PFSK-1 (cell line): ENCODE data around the gene CER1.

Source experiments
- FOXP2 ChIP-seq: optimal IDR thresholded peaks from 2 replicates; pipeline ENCODE3; 2011; ENCODE audit warnings: borderline replicate concordance, control low read depth, inconsistent platforms; ENCODE audit not compliant: insufficient read depth; ENCODE audit errors: extremely low read length, extremely low read depth
- POLR2AphosphoS5 ChIP-seq: IDR thresholded peaks from 2 replicates; pipeline ENCODE4 v1.6.1; 2012; ENCODE audit warnings: low read depth, mild to moderate bottlenecking, control low read depth, low read length, moderate library complexity
- SIN3A ChIP-seq: IDR thresholded peaks from 2 replicates; pipeline ENCODE4 v1.6.1; 2012; ENCODE audit warnings: mild to moderate bottlenecking, low read length, moderate library complexity, borderline replicate concordance; ENCODE audit not compliant: insufficient read depth
- TAF1 ChIP-seq: IDR thresholded peaks from 2 replicates; pipeline ENCODE4 v1.6.1; 2012; ENCODE audit warnings: low read length, control low read depth, borderline replicate concordance; ENCODE audit not compliant: insufficient read depth
- TF ChIP-seq, protein P1 (sequence below), 2 experiments: IDR thresholded peaks; 2 replicates each; pipeline versions ENCODE4 v1.6.1 to v1.8.0; 2011 to 2012; ENCODE audit warnings: low read depth in 2 of 2, low read length in 2 of 2, control low read depth in 1 of 2, inconsistent platforms in 1 of 2, mild to moderate bottlenecking in 1 of 2, moderate library complexity in 1 of 2; ENCODE audit not compliant: insufficient read depth in 1 of 2

The CER1 gene

DNA sequence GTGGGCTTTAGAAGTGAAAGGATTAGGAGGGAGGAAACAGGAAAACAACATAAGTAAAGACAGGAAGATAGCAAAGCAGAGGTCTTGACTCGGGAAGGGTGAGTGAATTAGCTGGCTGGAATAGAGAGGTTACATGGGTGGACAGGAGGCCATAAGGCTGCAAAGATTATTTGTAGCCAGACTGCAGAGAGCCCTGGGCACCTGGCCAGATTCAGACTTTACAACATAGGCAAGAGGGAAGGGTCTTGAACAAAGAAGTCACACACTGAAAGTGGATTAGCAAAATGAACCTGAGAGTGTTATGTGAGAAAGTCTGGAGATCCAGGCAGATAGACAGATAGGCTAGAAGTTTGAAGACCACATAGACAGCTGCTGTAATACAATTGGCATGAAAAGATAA lies 29.7 kb upstream of the CER1 start:
- TF ChIP-seq SIN3A (no peak), TAF1 (no peak), FOXP2 (no peak), POLR2AphosphoS5 (no peak)
- TF ChIP-seq, protein P1, sequence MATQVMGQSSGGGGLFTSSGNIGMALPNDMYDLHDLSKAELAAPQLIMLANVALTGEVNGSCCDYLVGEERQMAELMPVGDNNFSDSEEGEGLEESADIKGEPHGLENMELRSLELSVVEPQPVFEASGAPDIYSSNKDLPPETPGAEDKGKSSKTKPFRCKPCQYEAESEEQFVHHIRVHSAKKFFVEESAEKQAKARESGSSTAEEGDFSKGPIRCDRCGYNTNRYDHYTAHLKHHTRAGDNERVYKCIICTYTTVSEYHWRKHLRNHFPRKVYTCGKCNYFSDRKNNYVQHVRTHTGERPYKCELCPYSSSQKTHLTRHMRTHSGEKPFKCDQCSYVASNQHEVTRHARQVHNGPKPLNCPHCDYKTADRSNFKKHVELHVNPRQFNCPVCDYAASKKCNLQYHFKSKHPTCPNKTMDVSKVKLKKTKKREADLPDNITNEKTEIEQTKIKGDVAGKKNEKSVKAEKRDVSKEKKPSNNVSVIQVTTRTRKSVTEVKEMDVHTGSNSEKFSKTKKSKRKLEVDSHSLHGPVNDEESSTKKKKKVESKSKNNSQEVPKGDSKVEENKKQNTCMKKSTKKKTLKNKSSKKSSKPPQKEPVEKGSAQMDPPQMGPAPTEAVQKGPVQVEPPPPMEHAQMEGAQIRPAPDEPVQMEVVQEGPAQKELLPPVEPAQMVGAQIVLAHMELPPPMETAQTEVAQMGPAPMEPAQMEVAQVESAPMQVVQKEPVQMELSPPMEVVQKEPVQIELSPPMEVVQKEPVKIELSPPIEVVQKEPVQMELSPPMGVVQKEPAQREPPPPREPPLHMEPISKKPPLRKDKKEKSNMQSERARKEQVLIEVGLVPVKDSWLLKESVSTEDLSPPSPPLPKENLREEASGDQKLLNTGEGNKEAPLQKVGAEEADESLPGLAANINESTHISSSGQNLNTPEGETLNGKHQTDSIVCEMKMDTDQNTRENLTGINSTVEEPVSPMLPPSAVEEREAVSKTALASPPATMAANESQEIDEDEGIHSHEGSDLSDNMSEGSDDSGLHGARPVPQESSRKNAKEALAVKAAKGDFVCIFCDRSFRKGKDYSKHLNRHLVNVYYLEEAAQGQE (IDR thresholded peaks at IDR 0.05; ENCODE audit: insufficient read depth in 1 of 2, low read depth in 2 of 2, low read length in 2 of 2): no peak

DNA sequence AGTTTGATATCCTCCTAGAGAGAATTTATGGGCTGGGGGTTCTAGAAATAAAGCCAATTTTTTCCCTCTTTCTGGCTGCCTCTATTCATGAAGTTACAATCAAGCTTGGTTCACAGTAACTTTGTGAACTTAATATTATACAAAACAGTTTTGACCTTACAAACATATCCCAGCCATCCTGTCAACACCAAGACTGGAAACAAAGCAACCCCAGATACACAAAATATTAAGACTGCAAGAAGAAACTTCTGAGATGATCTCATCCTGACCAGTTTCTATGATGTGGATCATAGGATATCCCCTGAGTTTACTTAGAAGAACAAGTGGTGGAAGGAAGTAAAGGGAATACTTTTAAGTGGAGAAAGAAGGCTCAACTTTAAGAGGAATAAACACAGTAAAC lies 28.3 kb upstream of the CER1 start:
- TF ChIP-seq, protein P1 (IDR thresholded peaks at IDR 0.05; ENCODE audit: insufficient read depth in 1 of 2, low read depth in 2 of 2, low read length in 2 of 2): no peak
- TF ChIP-seq FOXP2 (no peak), SIN3A (no peak), TAF1 (no peak), POLR2AphosphoS5 (no peak)

DNA sequence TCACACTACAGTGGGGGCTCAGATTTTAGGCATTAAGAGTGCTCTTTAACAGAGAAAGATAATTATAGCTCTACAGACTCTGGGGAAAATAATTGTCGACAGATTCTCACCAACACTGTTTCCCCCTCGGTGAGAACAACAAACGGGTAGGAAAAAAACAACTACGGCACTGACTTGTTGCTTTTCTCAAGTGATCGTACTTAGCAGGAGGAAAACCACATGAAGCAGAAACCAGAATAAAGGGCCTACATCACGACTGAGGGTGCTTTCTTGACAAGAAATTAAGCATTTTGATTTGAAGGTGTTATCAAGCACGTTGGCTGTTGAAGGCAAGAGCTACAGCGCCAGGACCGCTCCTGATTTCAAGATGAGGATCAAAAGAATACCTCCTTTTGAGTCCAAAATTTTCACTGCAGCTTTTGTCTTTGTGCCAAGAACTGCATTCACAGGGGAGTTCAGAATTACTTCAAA lies 27.2 kb upstream of the CER1 start:
- TF ChIP-seq, protein P1 (IDR thresholded peaks at IDR 0.05; ENCODE audit: insufficient read depth in 1 of 2, low read depth in 2 of 2, low read length in 2 of 2): no peak
- TF ChIP-seq POLR2AphosphoS5: no peak
- no peak for TF ChIP-seq SIN3A
- no peak for TF ChIP-seq FOXP2
- TF ChIP-seq TAF1: no peak

DNA sequence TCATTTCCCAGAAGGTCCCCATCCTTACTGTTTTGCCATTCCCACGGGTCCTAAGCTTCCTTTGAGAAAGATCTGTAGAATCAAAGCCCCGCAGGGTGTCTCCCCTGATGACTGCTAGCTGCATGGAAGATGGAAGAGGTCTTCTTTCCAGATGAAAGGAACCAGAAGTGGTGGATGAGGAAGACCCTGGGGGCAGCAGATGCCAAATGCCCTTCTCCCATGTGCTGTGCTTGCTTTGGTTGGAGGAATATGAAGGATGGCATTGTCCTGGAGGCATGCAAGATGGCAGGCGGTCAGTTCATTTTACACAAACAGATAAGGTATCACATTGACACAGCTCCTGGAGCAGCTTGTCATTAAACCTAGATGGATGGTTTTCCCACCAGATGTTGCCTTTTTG lies 25.8 kb upstream of the CER1 start:
- TF ChIP-seq SIN3A (no peak), POLR2AphosphoS5 (no peak), FOXP2 (no peak), TAF1 (no peak)
- TF ChIP-seq, protein P1 (IDR thresholded peaks at IDR 0.05; ENCODE audit: insufficient read depth in 1 of 2, low read depth in 2 of 2, low read length in 2 of 2): no peak

DNA sequence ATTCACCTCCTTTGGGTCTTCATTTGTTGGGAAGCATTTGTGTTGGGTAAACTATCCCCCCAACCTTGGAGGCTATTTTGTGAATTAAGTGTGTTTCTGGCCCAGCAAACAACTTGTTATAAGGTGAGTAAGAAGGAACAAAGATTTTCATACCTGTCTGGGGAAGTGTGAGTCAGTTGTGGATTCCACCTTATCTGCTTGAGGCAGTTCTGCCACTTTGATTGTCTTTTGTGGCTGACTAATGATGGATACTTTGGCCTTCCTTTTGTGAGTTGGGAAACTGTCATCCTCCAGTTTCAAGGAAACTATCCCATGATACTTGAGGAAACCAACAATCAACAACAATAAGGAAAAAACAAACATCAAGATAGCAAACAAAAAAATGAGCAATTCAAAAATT lies 24.6 kb upstream of the CER1 start:
- TF ChIP-seq POLR2AphosphoS5 (no peak), SIN3A (no peak), TAF1 (no peak), FOXP2 (no peak)
- TF ChIP-seq, protein P1 (IDR thresholded peaks at IDR 0.05; ENCODE audit: insufficient read depth in 1 of 2, low read depth in 2 of 2, low read length in 2 of 2): no peak
